ENCODE measurements around the gene CNIH3.

Gene CNIH3

DNA sequence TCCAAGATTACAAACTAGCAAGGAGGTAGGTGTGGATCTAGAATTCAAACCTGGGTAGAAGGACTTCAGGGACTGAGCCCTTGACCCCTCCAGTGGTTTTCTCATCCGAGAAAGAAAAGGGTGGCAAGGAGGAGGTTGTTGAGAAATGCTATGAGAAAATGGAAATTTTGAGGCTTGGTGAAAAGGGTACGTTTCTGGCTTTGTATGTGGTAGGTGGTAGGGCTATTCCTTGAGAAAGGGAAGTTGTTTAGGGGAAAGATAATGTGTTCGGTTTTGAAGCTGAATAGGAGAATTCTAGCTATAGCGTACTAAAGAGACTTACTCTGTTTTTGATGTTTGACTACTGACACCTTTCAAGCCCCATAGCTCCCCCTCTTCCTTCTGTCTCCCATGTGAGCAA lies 133.8 kb downstream of the CNIH3 start:
- DNase-seq, result no peak

- no peak for DNase-seq
These were observed 135.7 kb downstream of the CNIH3 start for GRCh38 chr1:224751624-224752311.

GRCh38 chr1:224753491-224753890 lies 137.4 kb downstream of the CNIH3 start:
- no peak for DNase-seq

- no peak for DNase-seq
These were observed 139.5 kb downstream of the CNIH3 start for GRCh38 chr1:224755586-224755985.

- no peak for DNase-seq
These were observed 141.4 kb downstream of the CNIH3 start for GRCh38 chr1:224757508-224757907.

DNA sequence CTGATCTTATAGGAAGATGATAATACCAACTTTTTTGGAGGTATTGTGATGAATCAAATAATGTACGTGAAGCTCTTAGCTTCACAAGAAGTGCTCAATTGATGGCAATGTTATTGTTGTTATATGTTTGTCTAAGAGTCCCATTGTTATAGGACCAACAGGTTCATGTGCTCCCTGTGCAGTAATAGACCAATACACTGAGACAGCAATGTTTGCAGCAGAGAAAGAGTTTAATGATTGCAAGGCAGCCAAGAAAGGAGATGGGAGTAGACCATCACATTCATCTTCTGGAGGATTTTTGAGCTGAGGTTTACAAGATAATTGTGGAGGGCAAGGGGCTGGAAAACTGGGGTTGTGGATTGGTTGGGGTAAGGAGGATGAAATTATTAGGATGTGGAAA lies 143.0 kb downstream of the CNIH3 start:
- no peak for DNase-seq

GRCh38 chr1:224759681-224760091 lies 143.6 kb downstream of the CNIH3 start:
- no peak for DNase-seq

DNA sequence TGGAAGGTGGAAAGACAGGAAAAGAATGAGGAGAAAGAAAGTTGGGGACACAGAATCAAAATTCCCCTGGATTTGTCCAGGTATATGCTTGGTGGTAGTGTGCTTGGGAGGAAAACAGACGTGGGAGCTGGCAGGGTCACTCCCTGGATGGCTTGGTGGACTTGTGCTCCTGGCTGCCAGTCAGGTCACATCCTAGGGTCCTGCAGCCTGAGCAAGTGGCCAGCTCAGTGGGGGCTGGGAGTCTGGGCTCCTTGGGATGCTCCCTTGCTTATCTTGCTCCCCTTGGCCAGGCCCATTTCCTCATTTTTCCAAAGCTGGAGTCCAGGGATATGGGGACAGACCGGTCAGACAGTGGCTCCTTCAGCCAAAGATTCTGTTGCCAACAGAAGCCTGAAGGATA lies 144.0 kb downstream of the CNIH3 start:
- no peak for DNase-seq

- no peak for DNase-seq
These were observed 145.1 kb downstream of the CNIH3 start for GRCh38 chr1:224761245-224761644.

GRCh38 chr1:224762046-224762445 lies 145.9 kb downstream of the CNIH3 start:
- DNase-seq, result no peak

GRCh38 chr1:224762701-224763100 lies 146.6 kb downstream of the CNIH3 start:
- DNase-seq, result no peak

DNA sequence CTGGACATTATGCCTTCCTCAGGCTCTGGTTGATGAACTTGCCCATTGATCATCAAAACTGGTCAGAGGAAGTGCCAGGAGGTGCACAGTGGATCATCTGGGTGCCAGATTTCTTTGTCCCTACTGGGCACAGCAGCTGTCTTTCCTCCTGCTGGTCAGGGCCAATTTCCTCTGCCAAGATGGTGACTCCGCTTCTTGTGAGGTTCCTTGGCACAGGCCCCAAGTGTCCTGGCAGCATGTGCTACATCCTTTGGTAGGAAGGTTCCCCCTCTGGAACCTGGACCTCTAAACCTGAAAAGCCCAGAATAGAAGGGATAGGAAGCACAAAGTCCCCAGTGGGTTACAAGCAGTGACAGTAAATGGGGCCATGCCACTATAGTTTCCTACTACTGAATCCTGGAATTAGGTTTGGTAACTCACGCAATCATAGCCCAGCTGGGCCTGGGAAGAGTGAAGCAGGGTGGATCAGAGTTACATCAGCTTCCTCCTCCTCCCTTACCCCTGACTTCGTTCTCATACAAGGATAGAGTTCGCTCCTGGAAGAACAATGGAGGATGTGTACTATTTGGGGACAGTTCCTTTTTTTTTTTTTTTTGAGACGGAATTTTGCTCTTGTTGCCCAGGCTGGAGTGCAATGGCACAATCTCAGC lies 147.1 kb downstream of the CNIH3 start:
- no peak for DNase-seq

- DNase-seq, result no peak
These were observed 150.1 kb downstream of the CNIH3 start for GRCh38 chr1:224766266-224766665.

DNA sequence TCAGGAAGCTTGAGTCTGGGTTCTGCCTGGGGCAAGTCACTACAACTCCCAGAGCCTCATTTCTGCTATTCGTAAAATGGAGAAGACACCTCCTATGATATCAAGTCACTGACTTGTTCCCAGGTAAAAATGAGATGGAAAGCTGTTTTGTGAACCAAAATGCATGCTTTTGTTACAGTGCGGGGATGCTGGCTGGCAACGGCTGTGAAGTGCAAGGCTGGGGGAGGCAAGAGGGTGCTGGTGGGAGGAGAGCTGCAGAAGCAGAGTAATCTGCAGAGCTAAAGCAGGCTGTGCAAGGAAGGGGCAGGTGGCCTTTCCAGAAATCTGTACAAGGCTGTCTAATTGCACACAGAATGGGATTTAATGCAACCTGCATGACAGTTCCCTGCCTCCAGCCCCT lies 150.9 kb downstream of the CNIH3 start:
- no peak for DNase-seq

- no peak for DNase-seq
These were observed 151.6 kb downstream of the CNIH3 start for GRCh38 chr1:224767676-224768075.

- DNase-seq, result no peak
These were observed 152.9 kb downstream of the CNIH3 start for GRCh38 chr1:224768971-224769370.

GRCh38 chr1:224769452-224770335 lies 153.6 kb downstream of the CNIH3 start:
- no peak for DNase-seq

DNA sequence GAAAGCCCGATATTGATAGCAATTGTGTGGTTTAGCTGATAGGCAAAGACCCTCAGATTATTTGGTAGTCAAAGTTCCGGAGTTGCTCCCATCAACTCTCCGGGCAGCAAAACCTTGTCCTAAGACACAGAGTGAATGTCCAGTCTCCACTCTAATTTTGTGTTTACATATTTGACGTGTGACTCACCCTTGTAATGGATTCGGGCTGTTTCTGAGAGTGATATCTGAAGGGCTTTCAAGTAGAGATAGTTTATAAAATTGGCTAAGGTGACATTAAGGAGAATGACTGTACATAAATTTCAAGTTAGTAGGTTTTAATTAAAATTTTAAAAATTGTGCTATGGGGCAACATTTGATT lies 154.2 kb downstream of the CNIH3 start:
- DNase-seq, result no peak

DNA sequence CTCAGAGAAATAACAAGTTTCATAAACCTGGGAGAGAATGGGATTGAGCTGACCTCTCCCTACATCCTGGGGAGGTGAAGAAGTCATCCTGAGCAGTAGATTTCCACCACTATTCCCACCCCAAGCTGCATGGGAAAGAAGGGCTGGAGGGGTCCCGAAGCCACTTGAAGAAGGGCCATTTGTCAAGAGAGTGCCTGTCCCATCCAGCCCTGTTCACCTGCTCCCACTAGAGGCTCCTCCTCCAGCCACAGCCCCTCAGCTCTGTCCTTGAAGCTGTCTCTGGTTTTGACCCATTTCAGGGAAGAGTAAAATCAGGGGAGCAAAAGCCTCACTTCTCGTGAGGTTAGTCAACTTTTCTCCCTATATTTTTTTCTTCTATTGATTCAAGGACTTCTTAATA lies 157.5 kb downstream of the CNIH3 start:
- no peak for DNase-seq

GRCh38 chr1:224774378-224774777 lies 158.3 kb downstream of the CNIH3 start:
- DNase-seq, result no peak

- no peak for DNase-seq
These were observed 161.1 kb downstream of the CNIH3 start for GRCh38 chr1:224777180-224777579.

GRCh38 chr1:224779536-224779935 lies 163.4 kb downstream of the CNIH3 start:
- DNase-seq, result no peak

- DNase-seq, result no peak
These were observed 164.6 kb downstream of the CNIH3 start for GRCh38 chr1:224780736-224781135.

GRCh38 chr1:224781800-224782199 lies 165.7 kb downstream of the CNIH3 start:
- DNase-seq, result no peak
